ENCODE results near the gene GYS1.

GYS1 gene

DNA sequence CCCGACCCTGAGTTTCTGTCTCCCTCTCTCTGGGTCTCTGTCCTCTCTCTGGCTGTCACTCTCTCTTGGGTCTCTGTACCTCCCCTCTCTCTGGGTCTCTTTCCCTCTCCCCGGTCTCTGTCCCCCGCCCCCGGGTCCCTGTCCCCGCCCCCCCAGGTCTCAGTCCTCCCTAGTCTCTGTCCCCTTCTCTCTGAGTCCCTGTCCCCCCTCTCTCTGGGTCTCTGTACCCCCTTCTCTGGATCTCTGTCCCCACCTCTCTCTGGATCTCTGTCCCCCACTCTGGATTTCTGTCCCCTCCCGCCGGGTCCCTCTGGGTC, 30.3 kb downstream of the GYS1 start:
- no peak for DNase-seq

DNA sequence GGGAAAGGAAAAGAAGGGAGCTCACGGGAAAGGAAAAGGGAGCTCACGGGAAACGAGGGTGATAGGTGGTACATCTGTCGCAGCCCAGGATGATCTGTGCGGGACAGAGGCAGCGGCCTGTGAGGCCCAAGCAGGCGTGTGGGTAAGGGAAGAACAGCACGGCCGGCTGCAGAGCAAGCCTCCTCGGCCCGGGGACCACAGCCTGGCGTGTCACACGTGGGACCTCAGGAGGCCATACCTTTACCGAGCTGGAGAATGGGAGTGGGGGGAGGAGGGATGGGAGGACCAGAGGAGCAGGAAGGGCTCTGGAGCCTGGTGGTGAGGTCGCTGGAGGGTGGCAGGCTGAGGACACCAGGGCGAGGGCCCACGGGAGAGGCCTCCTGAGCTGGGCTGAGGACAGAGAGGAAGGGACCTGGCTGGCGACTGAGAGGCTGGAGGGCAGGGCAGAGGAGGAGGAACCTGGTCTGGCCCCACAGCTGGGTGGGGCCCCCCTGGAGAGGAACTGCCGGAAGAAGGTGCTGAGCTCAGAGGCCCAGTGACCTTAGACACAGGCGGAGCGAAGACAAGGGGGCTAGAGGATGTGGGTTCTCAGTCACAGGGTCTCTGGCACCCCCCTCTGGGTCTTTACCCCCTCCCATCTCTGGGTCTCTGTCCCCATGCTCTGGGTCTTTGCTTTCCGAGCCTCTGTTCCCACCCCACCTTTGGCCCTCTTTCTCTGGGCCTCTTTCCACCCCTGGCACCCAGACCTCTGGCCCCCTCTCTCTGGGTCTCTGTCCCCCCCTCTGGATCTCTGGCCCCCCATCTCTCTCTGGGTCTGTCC, 30.9 kb downstream of the GYS1 start:
- DNase-seq = no peak

DNA sequence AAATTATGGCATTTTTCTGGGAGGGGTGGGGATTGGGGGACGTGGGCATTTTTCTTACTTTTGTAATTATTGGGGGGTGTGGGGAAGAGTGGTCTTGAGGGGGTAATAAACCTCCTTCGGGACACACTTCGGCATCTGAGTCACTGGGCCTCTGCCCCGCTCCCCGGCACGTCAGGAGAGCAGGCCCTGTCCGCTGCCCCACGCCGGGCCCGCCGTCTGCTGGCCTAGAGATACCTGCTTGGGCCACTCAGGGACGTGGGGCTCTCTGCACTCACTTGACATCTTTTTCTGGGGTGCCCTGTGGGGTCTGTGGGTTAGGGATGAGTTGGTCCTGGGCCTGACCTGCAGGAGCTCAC, 31.5 kb downstream of the GYS1 start:
- no peak for DNase-seq

DNA sequence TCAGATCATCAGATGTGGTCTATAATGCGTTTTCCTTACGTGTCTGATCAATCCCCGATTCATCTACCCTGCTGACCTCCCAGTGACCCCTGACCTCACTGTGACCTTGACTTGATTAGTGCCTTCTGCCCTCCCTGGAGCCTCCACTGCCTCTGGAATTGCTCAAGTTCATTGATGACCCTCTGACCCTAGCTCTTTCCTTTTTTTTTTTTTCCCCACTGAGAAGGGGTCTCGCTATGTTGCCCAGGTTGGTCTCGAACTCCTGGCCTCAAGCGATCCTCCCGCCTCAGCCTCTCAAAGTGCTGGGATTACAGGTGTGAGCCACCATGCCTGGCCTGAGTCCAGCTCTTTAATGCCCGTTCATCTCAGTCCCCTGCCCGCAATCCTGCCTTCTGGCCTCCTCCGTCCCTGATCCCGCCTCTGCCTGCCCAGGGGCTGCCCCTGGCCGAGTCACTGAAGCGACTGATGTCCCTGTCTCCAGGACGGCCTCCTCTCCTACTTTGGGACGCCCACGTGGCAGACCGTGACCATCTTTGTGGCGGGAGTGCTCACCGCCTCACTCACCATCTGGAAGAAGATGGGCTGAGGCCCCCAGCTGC, 32.0 kb downstream of the GYS1 start:
- DNase-seq = no peak

DNA sequence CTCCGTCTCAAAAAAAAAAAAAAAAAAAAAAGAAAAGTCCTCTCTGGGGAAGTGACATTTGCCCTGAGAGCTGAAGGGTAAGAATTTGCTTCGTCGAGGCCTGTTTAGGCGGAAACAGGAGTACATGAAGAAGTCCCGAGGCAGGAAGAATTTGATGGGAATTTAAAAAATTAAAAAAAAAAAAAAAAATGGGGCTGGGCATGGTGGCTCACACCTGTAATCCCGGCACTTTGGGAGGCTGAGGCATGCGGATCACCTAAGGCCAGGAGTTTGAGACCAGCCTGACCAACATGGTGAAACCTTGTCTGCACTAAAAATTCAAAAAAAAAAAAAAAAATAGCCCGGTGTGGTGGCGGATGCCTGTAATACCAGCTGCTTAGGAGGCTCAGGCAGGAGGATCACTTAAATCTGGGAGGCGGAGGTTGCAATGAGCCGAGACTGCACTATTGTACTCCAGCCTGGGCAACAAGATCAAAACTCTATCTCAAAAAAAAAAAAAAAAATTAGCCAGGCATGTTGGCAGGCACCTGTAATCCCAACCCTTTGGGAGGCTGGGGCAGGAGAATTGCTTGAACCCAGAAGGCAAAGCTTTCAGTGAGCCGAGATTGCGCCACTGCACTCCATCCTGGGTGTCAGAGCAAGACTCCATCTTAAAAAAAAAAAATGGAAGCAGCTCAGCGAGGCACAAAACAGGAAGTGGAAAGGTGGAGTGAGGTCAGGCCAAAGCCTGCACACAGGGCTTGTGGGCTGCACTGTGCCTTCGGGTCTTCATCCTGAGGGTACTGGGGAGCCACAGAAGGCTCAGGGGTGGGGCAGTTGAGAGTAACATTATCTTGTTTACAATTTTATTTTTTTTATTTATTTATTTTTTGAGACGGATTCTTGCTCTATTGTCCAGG, 33.5 kb downstream of the GYS1 start:
- DNase-seq = no peak

DNA sequence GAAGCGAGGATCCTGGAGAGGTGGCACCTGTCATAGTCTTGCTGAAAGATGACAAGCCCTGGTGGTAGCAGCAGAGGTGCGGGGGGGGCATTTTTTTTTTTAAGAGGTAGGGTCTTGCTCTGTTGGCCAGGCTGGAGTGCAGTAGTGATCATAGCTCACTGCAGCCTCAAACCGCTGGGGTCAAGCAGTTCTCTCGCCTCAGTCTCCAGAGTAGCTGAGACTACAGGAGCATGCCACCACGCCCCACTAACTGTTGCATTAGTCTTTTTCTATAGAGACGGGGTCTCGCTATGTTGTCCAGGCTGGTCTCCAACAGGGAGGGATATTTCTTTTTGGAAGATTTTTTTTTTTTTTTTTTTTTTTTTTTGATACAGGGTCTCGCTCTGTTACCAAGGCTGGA, 35.1 kb downstream of the GYS1 start:
- no peak for DNase-seq

DNA sequence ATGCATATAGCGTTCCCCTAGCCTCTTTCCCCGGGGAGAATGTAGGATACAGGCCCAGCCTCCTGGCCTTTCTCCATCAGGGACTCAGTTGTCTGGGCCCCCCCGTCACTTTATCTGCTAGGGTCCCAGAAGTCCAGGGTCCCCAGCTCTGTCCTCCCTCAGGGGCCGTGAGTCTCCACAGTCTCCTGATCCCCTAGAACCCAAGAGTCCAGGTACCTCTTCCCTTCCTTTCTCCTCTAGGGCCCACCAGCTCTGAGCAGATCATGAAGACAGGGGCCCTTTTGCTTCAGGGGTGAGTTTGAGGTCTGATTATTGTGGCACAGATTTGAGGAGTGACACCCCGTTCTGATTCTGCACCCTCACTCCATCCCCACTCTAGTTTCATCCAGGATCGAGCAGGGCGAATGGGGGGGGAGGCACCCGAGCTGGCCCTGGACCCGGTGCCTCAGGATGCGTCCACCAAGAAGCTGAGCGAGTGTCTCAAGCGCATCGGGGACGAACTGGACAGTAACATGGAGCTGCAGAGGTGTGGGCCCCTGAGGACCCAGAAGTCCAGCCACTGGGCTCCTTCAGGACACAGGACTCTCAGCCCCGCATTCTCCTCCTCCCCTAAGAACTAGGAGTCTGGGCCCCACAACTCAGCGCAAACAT, 37.7 kb downstream of the GYS1 start:
- DNase-seq = no peak

DNA sequence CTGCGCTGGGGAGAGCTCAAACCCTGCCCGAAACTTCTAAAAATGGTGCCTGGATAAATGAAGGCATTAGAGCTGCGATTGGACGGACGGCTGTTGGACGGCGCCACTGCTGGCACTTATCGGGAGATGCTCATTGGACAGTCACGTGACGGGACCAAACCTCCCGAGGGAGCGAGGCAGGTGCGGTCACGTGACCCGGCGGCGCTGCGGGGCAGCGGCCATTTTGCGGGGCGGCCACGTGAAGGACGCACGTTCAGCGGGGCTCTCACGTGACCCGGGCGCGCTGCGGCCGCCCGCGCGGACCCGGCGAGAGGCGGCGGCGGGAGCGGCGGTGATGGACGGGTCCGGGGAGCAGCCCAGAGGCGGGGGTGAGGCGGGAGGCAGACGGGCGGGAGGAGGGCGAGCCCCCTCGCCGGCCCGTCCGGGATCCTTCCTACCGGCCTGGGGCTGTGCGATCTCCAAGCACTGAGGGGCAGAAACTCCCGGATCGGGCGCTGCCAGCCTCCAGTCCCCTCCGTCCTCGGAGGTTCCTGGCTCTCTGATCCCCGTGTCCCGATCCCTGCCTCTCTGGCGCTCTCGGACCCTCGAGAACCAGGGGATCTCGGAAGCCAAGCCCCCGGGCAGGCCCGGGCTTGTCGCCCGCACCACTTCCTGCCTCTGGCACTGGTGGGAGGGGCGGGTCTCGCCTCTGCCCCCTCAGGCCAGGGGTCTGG, 38.4 kb downstream of the GYS1 start, which contains the start of gene BAX:
Gene BAX (plus strand): TSS at position 281 of the 713 bp plus-strand sequence. CDS start 54 bp downstream, at position 335.
- DNase-seq = peak; percentile 95

DNA sequence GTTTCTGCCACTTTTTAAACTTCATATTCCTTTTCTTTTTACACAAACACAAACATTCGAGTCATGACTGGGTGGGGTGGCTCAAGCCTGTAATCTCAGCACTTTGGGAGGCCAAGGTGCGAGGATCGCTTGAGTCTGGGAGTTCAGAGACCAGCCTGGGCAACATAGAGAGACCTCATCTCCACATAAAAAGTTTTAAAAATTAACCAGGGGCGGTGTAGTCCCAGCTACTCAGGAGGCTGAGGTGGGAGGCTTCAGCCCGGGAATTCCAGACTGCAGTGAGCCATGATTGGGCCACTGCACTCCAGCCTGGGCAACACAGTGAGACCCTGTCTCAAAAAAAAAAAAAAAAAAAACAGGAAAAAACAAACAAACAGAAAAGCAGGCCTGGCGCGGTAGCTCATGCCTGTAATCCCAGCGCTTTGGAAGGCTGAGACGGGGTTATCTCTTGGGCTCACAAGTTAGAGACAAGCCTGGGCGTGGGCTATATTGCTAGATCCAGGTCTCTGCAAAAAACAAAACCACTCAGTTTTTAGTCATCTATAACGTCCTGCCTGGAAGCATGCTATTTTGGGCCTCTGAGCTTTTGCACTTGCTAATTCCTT, 39.0 kb downstream of the GYS1 start:
- no peak for DNase-seq

DNA sequence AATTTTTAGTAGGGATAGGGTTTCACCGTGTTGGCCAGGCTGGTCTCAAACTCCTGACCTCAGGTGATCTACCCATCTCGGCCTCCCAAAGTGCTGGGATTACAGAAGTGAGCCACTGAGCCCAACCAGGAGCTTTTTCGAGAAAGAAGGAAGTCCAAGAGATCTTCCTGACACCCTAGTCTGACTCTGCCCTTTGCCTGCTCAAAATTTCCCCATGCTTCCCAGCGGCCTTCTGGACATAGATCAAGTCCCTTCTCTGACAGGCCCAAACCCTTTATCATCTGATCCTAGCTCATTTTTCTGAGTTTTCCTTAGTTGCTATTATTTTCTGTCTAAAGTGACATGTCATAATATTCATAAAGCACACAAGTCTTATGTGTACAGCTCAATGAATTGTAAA, 40.0 kb downstream of the GYS1 start:
- no peak for DNase-seq

DNA sequence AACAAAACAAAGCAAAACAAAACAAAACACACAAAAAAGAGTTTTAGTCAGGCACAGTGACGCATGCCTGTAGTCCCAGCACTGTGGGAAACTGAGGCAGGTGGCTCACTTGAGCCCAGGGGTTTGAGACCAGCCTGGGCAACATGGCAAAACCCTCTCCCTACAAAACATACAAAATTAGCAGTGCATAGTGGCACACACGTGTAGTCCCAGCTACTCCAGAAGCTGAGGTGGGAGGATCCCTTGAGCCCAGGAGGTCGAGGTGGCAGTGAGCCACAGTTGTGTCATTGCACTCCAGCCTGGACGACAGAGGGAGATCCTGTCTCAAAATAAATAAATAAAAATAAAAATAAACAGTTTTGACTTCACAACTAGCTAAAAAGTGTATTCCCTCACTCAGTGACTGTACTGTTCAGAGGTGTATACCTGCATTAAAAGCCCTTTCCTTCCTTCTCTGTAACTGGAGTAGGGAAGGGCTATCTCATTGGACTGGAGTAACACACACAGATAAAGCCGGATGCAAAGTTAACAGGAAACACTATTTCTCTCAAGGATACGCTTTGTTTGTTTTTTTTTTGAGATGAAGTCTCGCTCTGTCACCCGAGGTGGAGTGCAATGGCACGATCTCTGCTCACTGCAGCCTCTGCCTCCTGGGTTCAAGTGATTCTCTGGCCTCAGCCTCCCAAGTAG, 42.1 kb downstream of the GYS1 start:
- DNase-seq = no peak

DNA sequence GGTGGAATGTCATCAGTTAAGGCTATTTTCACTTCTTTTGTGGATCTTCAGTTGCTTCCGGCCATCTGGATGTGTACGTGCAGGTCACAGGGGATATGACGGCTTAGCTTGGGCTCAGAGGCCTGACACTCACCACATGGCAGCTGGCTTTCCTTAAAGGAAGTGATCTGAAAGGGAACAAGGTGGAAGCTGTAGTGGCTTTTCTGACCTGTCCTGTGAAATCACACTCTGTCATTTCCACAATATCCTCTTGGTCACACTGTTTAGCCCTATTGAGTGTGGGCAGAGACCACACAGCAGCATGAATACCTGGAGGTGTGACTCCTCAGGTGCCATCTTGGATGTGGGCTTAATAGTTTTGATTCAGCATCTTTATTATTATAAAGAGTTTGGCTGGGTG, 43.0 kb downstream of the GYS1 start:
- no peak for DNase-seq

DNA sequence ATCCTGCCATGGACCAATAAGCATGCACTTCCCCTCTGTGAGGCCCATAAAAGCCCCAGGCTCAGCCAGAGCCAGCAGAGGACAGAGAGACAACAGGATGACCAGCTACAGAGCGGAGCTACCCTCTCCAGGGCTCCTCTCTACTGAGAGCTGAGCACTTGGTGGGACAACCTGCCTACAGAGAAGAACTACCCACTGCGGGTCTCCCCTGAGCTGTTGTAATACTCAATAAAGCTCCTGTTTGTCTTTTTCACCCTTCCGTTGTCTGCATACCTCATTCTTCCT, 45.9 kb downstream of the GYS1 start:
- no peak for DNase-seq

DNA sequence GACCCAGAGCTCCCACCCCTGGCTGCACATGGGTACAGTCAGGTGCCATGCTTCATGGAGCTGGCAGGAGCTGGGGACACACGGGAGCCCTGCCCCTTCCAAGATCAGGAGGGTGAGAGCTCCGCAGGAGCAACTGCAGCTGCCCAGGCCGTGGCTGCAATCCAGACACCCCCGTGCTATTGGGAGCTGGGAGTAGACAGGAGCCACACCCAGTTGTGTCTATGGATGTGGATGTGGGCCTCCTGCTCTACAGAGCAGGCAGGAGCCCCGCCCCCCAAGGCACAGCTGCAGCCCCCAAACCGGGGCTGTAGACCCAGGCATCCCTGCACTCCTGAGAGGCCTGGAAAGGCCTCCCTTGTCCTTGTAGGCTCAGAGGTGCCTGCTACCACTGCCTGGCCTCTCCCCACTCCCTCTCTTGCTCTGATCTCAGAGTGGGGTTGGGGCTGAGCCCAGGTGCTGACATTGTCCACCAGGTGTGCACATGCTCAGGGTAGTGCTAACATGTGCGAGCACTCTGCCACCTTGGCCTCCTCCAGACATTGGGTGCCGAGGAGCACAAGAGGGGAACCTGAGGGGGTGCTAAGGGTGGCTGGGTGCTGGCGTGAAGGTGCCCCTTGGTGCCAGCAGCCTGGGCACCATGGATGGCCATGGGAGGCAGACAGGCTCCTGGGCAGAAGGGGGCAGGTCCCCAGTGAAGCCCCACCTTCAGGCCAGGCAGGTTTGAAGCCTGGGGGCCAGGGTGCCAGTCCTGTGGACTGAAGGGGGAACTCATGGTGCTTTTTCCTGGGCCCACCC, 46.4 kb downstream of the GYS1 start:
- DNase-seq = no peak

DNA sequence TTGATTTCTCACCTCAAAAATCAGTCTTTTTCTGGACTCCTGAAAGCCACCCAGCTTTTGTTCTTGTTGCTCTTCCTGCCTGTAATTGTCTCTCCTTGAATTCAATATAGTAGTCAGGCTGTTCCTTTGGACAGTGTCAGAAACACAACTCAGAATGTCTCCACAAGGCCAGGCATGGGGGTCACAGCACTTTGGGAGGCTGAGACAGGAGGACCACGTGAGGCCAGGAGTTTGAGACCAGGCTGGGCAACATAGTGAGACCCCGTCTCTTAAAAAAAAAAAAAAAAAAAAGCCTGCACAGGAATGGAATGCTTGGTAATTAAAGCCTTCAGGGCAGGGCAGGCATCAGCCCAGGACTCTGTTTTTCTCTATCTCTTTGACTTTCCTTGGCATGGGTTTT, 47.3 kb downstream of the GYS1 start:
- no peak for DNase-seq

DNA sequence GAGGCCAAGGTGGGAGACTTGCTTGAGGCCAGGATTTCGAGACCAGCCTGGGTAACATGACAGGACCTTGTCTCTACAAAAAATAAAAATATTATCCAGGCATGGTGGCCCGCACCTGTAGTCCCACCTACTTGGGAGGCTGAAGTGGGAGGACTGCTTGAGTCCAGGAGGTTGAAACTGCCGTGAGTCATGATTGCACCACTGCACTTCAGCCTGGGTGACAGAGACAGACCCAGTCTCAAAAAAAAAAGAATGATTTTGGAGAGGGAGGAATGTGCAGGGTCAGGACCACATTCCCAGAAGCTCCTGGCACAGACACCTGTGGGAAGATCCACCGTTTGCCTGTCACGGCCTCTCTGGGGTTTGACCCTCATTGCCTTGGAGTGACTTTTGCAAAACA, 47.7 kb downstream of the GYS1 start:
- no peak for DNase-seq

DNA sequence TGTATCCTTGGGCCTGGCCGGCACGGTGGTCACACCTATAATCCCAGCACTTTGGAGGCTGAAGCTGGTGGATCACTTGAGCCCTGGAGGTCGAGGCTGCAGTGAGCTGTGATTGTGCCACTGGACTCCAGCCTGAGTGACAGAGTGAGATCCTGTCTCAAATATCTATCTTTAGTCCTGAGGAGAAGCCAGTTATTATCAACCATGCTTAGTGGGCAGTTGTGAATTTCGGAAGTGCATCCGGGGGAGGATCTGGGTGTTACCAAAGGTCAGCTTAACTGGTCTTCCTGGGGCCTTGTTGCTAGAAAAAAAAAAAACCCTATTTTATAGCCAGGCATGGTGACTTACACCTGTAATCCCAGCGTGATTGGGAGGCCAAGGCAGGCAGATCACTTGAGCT, 50.0 kb downstream of the GYS1 start:
- no peak for DNase-seq

DNA sequence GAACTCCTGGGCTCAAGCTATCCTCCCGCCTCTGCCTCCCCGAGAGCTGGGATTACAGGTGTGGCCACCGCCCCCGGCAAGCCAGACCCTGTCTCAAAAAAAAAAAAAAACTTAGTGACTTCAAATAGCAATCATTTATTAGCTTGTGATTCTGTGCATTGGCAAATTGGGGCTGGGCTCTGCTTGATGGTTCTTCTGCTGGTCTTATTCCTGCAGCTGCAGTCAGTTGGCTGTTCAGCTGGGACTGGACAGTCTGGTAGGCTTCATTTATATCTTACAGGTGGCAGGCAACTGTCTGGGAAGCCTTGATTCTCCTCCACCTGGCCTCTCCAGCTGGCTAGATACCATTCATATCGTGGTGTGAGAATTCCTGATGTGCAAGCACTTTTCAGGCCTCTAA, 52.2 kb downstream of the GYS1 start:
- DNase-seq = no peak

DNA sequence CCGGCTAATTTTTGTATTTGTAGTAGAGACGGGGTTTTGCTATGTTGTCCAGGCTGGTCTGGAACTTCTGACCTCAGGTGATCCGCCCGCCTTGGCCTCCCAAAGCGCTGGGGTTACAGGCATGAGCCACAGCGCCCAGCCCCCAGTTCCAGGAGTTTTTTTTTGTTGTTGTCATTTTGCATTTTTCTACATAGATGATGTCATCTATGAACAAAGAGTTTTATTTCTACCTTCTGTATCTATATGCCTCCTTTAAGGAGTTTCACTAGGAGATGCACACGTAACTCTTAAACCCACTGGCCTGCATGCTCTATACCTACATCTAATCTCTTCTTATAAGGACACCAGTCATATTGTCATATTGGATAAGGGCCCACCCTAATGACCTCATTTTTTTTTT, 54.9 kb downstream of the GYS1 start:
- DNase-seq = no peak

DNA sequence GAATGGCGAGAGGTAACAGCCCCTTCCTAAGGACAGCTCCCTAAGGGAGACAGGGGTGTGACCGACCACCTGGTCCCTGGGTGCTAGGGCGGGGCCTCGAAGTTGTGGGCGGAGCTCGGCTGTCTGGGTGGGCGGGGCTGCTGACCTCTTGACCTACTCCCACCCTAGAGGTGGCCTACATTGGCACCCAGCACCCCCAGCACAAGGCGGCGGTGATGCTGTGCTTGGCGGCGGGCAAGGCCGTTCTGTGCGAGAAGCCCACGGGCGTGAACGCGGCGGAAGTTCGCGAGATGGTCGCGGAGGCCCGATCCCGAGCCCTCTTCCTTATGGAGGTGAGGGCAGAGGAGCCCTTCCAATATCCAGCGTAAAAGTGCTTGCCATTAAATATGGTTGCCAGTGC, 57.2 kb downstream of the GYS1 start:
- DNase-seq = no peak

DNA sequence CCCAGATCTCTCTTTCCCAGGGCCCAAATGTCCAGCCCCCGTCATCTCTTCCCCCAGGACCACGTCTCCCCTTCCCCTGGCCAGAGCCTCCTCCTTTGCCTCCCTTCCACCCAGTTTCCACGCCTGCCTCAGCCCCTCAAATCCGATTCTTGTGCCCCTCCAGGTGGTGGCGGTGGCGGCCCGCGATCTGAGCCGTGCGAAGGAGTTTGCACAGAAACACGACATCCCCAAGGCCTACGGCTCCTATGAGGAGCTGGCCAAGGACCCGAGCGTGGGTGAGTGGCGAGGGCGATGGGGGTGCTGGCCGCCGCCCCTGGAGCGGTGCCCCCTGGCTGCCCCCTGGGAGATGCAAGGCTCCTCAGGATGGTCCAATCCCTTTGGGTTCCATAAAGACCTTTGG, 58.3 kb downstream of the GYS1 start:
- DNase-seq = no peak
